Measurements from ENCODE around the gene MRPS31. TPM values are rescaled to one million over a fixed set of nuclear protein-coding genes. Genes with fewer than 3 reads are reported as not detected.

Gene MRPS31
- total RNA-seq, 1 experiment from 2014 or later: 10.5 TPM

Small RNA genes within 50 kb of the gene (small RNA-seq; reads per million reads assigned to genes)
- gene MIR320D1 (not detected), gene MIR621 (not detected), gene RF00017 (not detected)

Other genes starting within 250 kb of the MRPS31 start
- 7.4 and 8.2 TPM in 2 replicates for gene FOXO1, start 104.5 kb downstream of the MRPS31 start, total RNA-seq (2014; rRNA removed; shearing (Covaris generic))
- 22.7 and 30.2 TPM in 2 replicates for gene SLC25A15, start 18.4 kb upstream of the MRPS31 start, total RNA-seq (2014; rRNA removed; shearing (Covaris generic))
- gene ELF1, start 248.1 kb upstream of the MRPS31 start, total RNA-seq (2014; rRNA removed; shearing (Covaris generic)): 41.9 and 46.5 TPM in 2 replicates

Data from HT-29 (cell line).